Activated naive CD8-positive, alpha-beta T cell treated with anti-CD3 and anti-CD28 coated beads, Interleukin-2, amount 10 ng/mL, durations not matched to agents 7 days and 5 days (primary cell): ENCODE results near the gene PIK3CA. TPM values are rescaled to one million over a fixed set of nuclear protein-coding genes. Genes with fewer than 3 reads are reported as not detected.
"Not testable (repeated sequence)": the region's sequence is repeated elsewhere in the genome, so short reads cannot be mapped to it uniquely, and the experiment has no call there.

Experiments used
- ATAC-seq: fragments of 150-1000 bp; cut with Tn5 transposase; one replicate; pipeline ENCODE4 v1.10.0; 2021; ENCODE audit warnings: low read depth, moderate library complexity
- POLR2A ChIA-PET: fragments of 350-600 bp; sonication (Branson Sonifier 250); formaldehyde crosslinking; loops from one replicate; lab custom pipeline; 2021; ENCODE audit warnings: antibody characterized with exemption; lab: Charles Lee
- DNase-seq: peaks from one replicate; pipeline ENCODE4 v3.0.0; 2021
- H3K27ac Mint-ChIP-seq: one replicate; pipeline ENCODE4 v1.8.0; 2022; ENCODE audit warnings: mild to moderate bottlenecking, mixed read lengths
- H3K27me3 Mint-ChIP-seq: one replicate; pipeline ENCODE4 v1.8.0; 2022; ENCODE audit warnings: mild to moderate bottlenecking, moderate library complexity, mixed read lengths
- H3K36me3 Mint-ChIP-seq: one replicate; pipeline ENCODE4 v1.8.0; 2021; ENCODE audit warnings: mild to moderate bottlenecking, mixed read lengths
- H3K4me1 Mint-ChIP-seq: one replicate; pipeline ENCODE4 v1.8.0; 2021; ENCODE audit warnings: mixed read lengths
- H3K4me3 Mint-ChIP-seq: one replicate; pipeline ENCODE4 v1.8.0; 2022; ENCODE audit warnings: mild to moderate bottlenecking, moderate library complexity, mixed read lengths
- H3K9me3 Mint-ChIP-seq: one replicate; pipeline ENCODE4 v1.8.0; 2021; ENCODE audit warnings: mixed read lengths
- total RNA-seq, 2 experiments: library from RNA; stranded (reverse); gene quantifications; one replicate each; pipeline ENCODE4 v1.2.3, GENCODE V29; 2021

PIK3CA gene
- total RNA-seq, 2 experiments from 2014 or later, result 23.0 to 28.6 TPM

DNA sequence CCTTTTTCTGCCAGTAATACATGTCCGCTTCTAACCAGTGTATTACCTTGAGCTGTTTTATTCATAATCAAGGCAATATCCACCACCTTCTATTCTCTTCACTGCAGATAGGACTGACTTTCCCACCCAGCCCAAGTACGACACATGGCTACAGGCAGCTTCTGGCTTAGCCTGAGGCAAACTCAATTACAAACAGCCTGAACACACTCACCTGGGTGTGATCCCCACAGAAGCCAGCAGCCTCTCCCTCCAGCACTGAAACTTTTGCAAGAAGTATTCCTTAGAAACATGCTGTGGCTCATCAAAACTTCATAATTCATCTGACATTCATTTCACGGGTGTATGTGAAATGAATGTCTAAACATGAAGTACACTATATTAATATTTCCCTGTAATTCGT lies 116.3 kb downstream of the PIK3CA start:
- H3K36me3 Mint-ChIP-seq, result peaks cover 9% of the 10 kb centered on the region
- POLR2A ChIA-PET, result no interaction called here
- H3K9me3 Mint-ChIP-seq, result peaks cover 7% of the 10 kb centered on the region
- no peak overlapping the region for H3K27ac Mint-ChIP-seq
- ATAC-seq, result no peak
- DNase-seq, result no peak
- no peak overlapping the region for H3K4me3 Mint-ChIP-seq
- peaks cover 8% of the 10 kb centered on the region for H3K27me3 Mint-ChIP-seq
- peaks cover 9% of the 10 kb centered on the region for H3K4me1 Mint-ChIP-seq

DNA sequence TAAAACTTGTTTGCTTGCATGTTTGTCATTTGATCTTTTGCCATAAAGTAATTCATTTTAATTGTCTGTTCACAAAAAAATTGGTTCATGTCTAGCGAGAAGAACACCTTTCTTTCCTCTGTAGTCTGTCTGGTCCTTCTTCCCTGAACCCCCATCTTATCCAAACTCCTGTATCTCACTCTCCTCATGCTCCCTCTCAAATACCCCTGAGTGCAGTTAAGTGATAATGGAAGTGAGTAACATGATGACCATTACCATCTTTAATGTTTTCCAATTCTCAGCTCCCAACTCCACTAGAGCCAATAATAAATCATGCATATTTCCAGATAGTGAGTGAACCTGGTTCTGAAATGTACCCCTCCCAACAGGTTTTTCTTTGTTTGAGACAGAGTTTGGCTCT lies 116.9 kb downstream of the PIK3CA start:
- H3K4me1 Mint-ChIP-seq, result peaks cover 7% of the 10 kb centered on the region

DNA sequence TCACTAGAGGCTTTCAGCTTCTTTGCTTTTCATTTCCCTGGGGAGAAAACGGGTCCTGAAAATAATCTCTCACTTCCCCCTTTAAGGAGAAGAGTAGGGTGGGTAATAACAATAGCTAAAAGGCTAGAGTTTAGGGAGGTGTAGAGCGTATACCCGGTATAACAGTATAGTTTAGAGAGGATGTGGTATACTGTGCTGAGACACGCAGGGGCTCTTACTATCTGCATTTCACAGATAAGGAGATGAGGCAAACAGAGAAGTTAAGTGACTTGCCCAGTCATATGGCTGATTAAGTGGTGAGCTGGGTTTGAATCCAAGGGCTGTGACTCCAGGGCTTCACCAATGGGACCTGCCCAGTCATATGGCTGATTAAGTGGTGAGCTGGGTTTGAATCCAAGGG lies 117.7 kb downstream of the PIK3CA start:
- peaks cover 1% of the 10 kb centered on the region for H3K4me1 Mint-ChIP-seq
- peaks cover 5% of the 10 kb centered on the region for H3K27me3 Mint-ChIP-seq
- H3K27ac Mint-ChIP-seq, result no peak overlapping the region
- ATAC-seq (peak; percentile 43), DNase-seq (no peak)
- POLR2A ChIA-PET, result interaction anchor here (0.7 kb wide), 1 partner anchor 118 kb away, joined by 4 read pairs; no protein-coding TSS in a partner anchor
- no peaks in the 10 kb centered on the region for H3K36me3 Mint-ChIP-seq
- no peaks in the 10 kb centered on the region for H3K9me3 Mint-ChIP-seq
- H3K4me3 Mint-ChIP-seq, result no peak overlapping the region

More for the DNA sequence above, 116.9 kb downstream of the PIK3CA start:
- ATAC-seq (no peak), DNase-seq (no peak)
- no peak overlapping the region for H3K4me3 Mint-ChIP-seq
- H3K9me3 Mint-ChIP-seq, result peaks cover 4% of the 10 kb centered on the region
- H3K27ac Mint-ChIP-seq, result no peak overlapping the region
- POLR2A ChIA-PET, result interaction anchor here (0.6 to 0.7 kb wide), 2 partner anchors 118 to 186 kb away, joined by 3 to 4 read pairs; partner anchors contain the start of gene GNB4
- peaks cover 8% of the 10 kb centered on the region for H3K27me3 Mint-ChIP-seq
- peaks cover 6% of the 10 kb centered on the region for H3K36me3 Mint-ChIP-seq

DNA sequence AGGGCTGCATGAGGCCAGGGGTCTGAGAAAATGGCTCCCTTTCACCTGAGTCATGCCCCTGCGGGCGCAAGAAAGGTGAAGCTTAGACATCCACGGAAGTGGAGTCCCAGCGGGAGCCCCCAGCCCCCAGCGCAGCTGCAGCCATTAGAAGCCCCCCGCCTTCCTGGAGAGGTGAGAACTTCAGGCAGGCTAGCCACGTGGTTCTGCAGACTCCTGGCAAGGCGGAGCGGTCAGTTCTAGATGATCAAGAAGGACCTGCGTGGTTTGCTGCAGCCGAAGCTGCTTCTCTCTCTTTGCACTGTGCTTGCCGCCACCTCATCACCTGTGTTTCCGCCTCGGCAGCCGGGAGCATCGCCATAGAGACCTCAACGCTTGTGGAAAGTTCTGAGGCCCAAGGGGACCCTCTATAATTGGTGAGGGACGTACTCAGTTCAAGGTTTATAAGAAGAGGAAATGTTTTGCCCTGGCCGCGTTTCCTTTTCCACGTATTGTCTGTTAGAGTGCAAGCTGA lies 118.6 kb downstream of the PIK3CA start:
- Mint-ChIP-seq H3K27me3 (peaks cover 5% of the 10 kb centered on the region), H3K27ac (no peak overlapping the region), H3K36me3 (no peaks in the 10 kb centered on the region), H3K9me3 (no peaks in the 10 kb centered on the region), H3K4me3 (no peak overlapping the region), H3K4me1 (peaks cover 1% of the 10 kb centered on the region)
- POLR2A ChIA-PET, result no interaction called here
- no peak for DNase-seq
- ATAC-seq, result no peak

DNA sequence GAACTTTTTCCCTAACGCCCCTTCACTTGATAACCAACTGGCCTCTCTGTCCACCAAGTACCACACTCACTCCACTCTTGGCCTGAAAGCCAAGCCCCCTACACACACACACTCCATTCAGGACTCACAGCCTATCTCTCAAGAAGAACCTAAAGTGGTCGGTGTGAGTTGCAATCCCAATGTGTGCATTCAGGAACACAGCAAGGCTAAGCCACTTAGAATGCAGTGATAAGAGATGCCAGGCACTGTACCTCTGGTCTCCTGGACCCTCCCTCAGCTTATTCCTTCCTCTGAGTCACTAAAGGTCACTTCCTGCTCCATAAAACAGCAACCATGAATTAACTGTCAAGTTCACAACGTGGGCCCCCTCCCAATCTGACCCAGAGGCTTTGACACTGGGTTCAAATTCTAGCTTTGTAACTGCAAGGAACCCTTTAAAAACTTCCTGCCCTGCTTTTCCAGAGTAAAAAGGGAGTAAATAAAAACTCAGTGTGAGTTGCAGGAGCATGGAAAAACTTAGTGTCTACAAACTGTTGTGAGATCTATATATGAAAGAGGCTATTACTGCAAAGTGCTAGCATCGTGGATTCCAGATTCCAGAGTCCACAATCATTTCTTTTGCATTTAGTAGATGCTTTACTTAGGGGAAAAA lies 120.4 kb downstream of the PIK3CA start:
- Mint-ChIP-seq H3K27me3 (peaks cover 5% of the 10 kb centered on the region), H3K36me3 (no peaks in the 10 kb centered on the region), H3K27ac (no peak overlapping the region), H3K4me3 (no peak overlapping the region), H3K9me3 (no peaks in the 10 kb centered on the region), H3K4me1 (peaks cover 1% of the 10 kb centered on the region)
- POLR2A ChIA-PET, result no interaction called here
- ATAC-seq, result no peak
- DNase-seq, result no peak

DNA sequence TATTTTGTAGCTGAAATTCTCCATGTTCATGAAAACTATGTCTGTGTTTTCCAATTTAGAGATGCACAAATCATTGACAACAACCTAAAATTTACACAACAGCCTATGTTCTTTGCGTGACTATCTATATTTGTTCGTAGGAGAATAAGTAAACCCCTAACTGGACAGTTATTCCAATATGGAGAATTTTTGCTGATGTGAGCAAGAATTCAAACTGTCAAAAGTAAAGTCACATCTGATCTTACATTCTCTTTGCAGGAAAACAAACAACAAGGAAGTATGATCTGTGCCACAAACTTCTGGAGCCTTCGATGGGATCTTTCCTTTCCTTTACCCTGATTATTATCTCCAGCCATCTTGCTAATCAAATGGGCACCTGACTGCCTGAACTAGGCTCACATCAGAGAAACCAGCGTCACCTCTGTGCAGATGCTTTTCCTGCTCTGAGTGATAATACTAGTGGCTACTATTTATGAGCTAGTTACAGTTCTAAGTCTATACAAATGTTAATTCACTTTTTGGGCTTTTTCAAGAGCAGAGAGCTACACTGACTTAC lies 121.1 kb downstream of the PIK3CA start:
- Mint-ChIP-seq H3K9me3 (no peaks in the 10 kb centered on the region), H3K4me1 (peaks cover 1% of the 10 kb centered on the region), H3K4me3 (no peak overlapping the region), H3K36me3 (no peaks in the 10 kb centered on the region), H3K27me3 (peaks cover 5% of the 10 kb centered on the region), H3K27ac (no peak overlapping the region)
- POLR2A ChIA-PET, result no interaction called here
- ATAC-seq (no peak), DNase-seq (no peak)

DNA sequence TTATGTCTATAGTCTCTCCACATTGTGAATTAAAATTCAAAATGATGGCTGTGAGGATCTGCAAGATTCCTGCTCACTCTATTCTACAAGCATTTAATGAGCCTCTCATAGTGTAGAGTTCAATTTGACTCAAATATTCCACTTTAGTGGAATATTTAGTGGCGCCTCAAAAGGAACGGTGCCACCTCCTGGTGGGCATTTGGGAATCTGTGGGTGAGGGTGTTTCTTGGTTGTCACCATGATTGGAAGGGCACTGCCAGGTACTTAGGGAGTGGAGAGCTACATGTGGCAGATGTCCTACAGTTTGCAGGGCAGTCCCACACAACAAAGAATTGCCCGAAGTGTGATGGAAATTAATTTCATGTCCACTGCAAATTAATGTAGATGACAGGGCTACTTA lies 124.2 kb downstream of the PIK3CA start:
- no peak overlapping the region for H3K4me3 Mint-ChIP-seq
- H3K27ac Mint-ChIP-seq, result no peak overlapping the region
- no peaks in the 10 kb centered on the region for H3K9me3 Mint-ChIP-seq
- ATAC-seq (no peak), DNase-seq (no peak)
- POLR2A ChIA-PET, result interaction anchor here (1.0 kb wide), 1 partner anchor 125 kb away, joined by 3 read pairs; the partner anchor contains the start of gene PIK3CA
- H3K27me3 Mint-ChIP-seq, result peaks cover 8% of the 10 kb centered on the region
- H3K36me3 Mint-ChIP-seq, result no peaks in the 10 kb centered on the region
- H3K4me1 Mint-ChIP-seq, result peaks cover 1% of the 10 kb centered on the region

DNA sequence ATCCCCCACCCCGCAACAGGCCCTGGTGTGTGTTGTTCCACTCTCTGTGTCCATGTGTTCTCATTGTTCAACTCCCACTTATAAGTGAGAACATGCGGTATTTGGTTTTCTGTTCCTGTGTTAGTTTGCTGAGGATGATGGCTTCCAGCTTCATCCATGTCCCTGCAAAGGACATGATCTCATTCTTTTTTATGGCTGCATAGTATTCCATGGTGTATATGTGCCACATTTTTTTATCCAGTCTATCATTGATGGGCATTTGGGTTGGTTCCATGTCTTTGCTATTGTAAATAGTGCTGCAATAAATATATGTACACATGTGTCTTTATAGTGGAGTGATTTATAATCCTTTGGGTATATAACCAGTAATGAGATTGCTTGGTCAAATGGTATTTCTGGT lies 126.3 kb downstream of the PIK3CA start:
- H3K4me3 Mint-ChIP-seq, H3K4me1 Mint-ChIP-seq, H3K9me3 Mint-ChIP-seq, POLR2A ChIA-PET, H3K36me3 Mint-ChIP-seq, H3K27ac Mint-ChIP-seq, DNase-seq, ATAC-seq: not testable (repeated sequence)
- peaks cover 14% of the 10 kb centered on the region for H3K27me3 Mint-ChIP-seq

DNA sequence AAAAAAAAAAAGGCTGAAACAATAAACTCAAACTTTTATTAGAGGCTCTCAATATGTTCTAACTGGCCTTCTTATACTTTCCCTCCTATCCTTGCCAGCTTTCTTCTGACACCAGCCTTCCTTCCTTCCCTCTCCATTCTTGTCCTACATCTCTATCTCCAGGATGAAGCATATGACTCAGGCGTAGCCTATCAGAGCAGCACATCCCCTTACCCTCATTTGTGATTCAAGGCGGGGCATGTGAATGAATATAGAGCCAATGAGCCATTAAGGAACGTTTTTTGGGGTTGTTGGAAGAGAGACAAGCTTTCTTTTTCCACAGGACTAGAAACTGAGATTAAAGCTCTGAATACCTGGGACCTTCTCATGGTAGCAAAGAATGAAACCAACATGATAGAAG lies 127.8 kb downstream of the PIK3CA start:
- Mint-ChIP-seq H3K27me3 (peaks cover 12% of the 10 kb centered on the region), H3K27ac (no peak overlapping the region), H3K36me3 (no peaks in the 10 kb centered on the region), H3K4me1 (peaks cover 1% of the 10 kb centered on the region), H3K4me3 (no peak overlapping the region), H3K9me3 (no peaks in the 10 kb centered on the region)
- ATAC-seq (no peak), DNase-seq (no peak)
- POLR2A ChIA-PET, result interaction anchor here (0.7 kb wide), 1 partner anchor 99 kb away, joined by 4 read pairs; no protein-coding TSS in a partner anchor

DNA sequence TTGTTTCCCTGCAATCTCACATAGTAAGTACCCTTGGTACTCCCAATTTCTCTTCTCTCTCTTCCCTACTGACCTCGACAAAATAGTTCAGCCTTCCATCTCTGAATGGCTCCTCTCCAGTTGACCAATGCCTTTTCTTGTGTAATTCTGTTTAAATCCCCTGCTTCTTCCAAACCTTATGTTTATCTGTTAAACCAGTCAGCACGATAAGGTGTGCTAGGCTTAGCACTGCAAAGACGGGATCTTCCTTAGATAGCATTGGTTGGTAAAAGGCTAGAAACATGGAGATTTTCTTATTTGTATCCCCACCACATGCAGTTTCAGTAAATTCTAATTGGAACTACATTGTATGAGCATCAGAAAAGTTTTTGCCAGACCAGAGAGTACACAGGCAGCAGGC lies 128.6 kb downstream of the PIK3CA start:
- Mint-ChIP-seq H3K27ac (no peak overlapping the region), H3K27me3 (peaks cover 12% of the 10 kb centered on the region), H3K4me1 (peaks cover 1% of the 10 kb centered on the region), H3K36me3 (no peaks in the 10 kb centered on the region), H3K4me3 (no peak overlapping the region), H3K9me3 (no peaks in the 10 kb centered on the region)
- DNase-seq (no peak), ATAC-seq (no peak)
- POLR2A ChIA-PET, result no interaction called here

DNA sequence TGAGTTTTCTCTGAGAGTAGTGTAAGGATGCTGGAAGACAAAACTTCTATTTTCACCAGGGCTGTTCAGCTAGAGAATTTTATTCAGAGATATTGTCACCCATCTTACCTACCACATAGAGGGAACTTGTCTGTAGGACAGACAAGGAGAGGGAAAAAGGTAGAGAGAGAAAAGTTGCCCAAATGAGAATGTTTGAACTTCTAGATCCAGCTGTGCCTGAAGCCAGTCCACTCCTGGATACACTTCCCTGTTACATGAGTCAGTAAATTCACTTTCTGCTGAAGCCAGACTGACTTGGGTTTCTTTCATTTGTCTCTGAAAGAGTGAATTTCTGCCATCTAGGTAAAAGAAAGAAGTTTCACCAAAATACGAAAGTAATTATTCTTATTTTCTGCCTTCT lies 130.0 kb downstream of the PIK3CA start:
- DNase-seq (no peak), ATAC-seq (no peak)
- H3K27me3 Mint-ChIP-seq, result peaks cover 24% of the 10 kb centered on the region
- no peak overlapping the region for H3K27ac Mint-ChIP-seq
- H3K4me3 Mint-ChIP-seq, result no peak overlapping the region
- no peaks in the 10 kb centered on the region for H3K9me3 Mint-ChIP-seq
- POLR2A ChIA-PET, result interaction anchor here (0.5 kb wide), 1 partner anchor 8 kb away, joined by 3 read pairs; no protein-coding TSS in a partner anchor
- H3K36me3 Mint-ChIP-seq, result no peaks in the 10 kb centered on the region
- peaks cover 1% of the 10 kb centered on the region for H3K4me1 Mint-ChIP-seq

DNA sequence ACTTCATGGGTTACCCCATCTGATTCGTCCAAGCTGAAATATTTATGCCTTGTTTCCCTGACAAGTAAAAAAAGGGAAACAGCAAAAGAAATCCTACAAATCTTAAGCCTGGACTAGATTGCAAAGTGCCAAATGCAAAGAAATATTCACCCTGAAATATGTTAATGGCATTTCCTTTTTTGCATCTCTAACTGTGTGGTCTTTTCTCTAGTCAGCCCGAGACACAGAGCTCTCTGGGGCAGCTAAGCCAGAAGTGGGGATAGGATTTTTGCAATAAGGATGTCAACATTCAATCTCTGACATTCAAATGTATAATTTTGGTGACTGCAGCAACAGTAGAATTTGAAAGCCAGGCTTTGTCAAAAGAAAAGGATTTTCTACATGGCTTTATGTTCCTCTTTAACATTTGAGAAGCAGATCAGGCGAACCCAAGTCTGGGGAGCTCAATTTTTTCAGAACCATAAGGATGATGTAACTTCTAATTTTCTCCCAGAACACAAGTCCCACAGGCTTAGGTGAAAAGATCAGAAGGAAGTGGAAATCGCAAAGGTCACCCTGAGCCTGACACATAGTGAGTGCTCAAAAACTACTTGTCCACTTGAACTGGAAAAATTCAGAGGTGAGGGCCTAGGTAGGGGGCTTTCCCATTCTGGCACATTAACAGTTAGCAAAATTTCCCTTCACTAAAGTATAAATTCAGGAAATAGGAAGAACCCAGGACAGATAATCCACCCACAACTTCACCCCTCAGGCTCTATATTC lies 131.0 kb downstream of the PIK3CA start:
- POLR2A ChIA-PET, result no interaction called here
- Mint-ChIP-seq H3K27me3 (peaks cover 32% of the 10 kb centered on the region), H3K36me3 (no peaks in the 10 kb centered on the region), H3K4me3 (no peak overlapping the region), H3K27ac (no peak overlapping the region), H3K4me1 (peaks cover 1% of the 10 kb centered on the region), H3K9me3 (no peaks in the 10 kb centered on the region)
- DNase-seq (no peak), ATAC-seq (no peak)

DNA sequence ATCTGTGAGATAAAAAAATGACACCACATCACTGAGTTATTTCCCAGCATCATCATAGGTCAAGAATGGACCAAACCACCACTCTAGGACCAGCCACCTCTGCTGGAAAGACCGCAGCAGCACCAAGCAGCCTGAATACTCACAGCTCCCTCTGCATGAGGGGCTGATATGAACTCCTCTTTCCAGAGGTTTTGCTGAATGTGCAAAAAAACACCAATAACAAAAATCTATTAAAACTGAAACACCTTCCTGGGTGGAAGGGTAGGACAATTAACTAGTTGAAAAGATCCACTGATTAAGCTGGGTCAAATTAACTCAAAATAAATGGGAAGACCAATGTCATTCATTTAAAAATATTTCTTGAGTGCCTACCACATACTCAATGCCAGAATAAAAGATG lies 131.7 kb downstream of the PIK3CA start:
- no peak overlapping the region for H3K27ac Mint-ChIP-seq
- H3K9me3 Mint-ChIP-seq, result no peaks in the 10 kb centered on the region
- no peaks in the 10 kb centered on the region for H3K36me3 Mint-ChIP-seq
- DNase-seq, result no peak
- H3K4me1 Mint-ChIP-seq, result peaks cover 1% of the 10 kb centered on the region
- H3K27me3 Mint-ChIP-seq, result peaks cover 34% of the 10 kb centered on the region
- POLR2A ChIA-PET, result no interaction called here
- H3K4me3 Mint-ChIP-seq, result no peak overlapping the region
- ATAC-seq, result no peak
